Measurements from ENCODE around the gene TIMM10B.

The TIMM10B gene

GRCh38 chr11:6481012-6481923, at the start of gene TIMM10B, which contains the start of gene ARFIP2:
TSS of gene TIMM10B (plus strand) at chr11:6481501. CDS start at chr11:6481517, 16 bp downstream.
TSS of gene ARFIP2 (minus strand) at chr11:6481331. CDS start at chr11:6480421, 910 bp downstream.
- peak; percentile 94 to 98 for DNase-seq (ENCODE audit: low read depth in 2 of 2)

GRCh38 chr11:6431861-6432260, 49.4 kb upstream of the TIMM10B start:
- no peak for DNase-seq (ENCODE audit: low read depth in 2 of 2)

GRCh38 chr11:6433998-6434660, 47.2 kb upstream of the TIMM10B start:
- DNase-seq (ENCODE audit: low read depth in 2 of 2) = no peak

- DNase-seq (ENCODE audit: low read depth in 2 of 2) = no peak
Observed at GRCh38 chr11:6437423-6437822, 43.9 kb upstream of the TIMM10B start.

GRCh38 chr11:6437993-6438392, 43.3 kb upstream of the TIMM10B start:
- DNase-seq (ENCODE audit: low read depth in 2 of 2) = no peak

GRCh38 chr11:6438979-6439571, 42.2 kb upstream of the TIMM10B start:
- DNase-seq (ENCODE audit: low read depth in 2 of 2) = peak; percentile 11 to 32

- DNase-seq (ENCODE audit: low read depth in 2 of 2) = no peak
Observed at GRCh38 chr11:6440906-6441358, 40.4 kb upstream of the TIMM10B start, which contains the start of gene HPX. TSS of gene HPX (minus strand) at chr11:6440987. CDS start at chr11:6440963, 24 bp downstream.

- DNase-seq (ENCODE audit: low read depth in 2 of 2) = no peak
Observed at GRCh38 chr11:6442441-6442840, 38.9 kb upstream of the TIMM10B start.

GRCh38 chr11:6443269-6444003, 37.9 kb upstream of the TIMM10B start:
- peak; percentile 33 for DNase-seq (ENCODE audit: low read depth in 2 of 2)

- DNase-seq (ENCODE audit: low read depth in 2 of 2) = no peak
Observed at GRCh38 chr11:6448574-6448973, 32.7 kb upstream of the TIMM10B start.

GRCh38 chr11:6452219-6452618, 29.1 kb upstream of the TIMM10B start:
- DNase-seq (ENCODE audit: low read depth in 2 of 2) = no peak

- DNase-seq (ENCODE audit: low read depth in 2 of 2) = no peak
Observed at GRCh38 chr11:6453152-6453551, 28.1 kb upstream of the TIMM10B start.

- DNase-seq (ENCODE audit: low read depth in 2 of 2) = no peak
Observed at GRCh38 chr11:6455070-6455469, 26.2 kb upstream of the TIMM10B start.

- DNase-seq (ENCODE audit: low read depth in 2 of 2) = no peak
Observed at GRCh38 chr11:6456361-6457073, 24.8 kb upstream of the TIMM10B start.

- no peak for DNase-seq (ENCODE audit: low read depth in 2 of 2)
Observed at GRCh38 chr11:6457581-6458320, 23.6 kb upstream of the TIMM10B start.

- DNase-seq (ENCODE audit: low read depth in 2 of 2) = no peak
Observed at GRCh38 chr11:6458352-6459098, 22.8 kb upstream of the TIMM10B start.

GRCh38 chr11:6459099-6459450, 22.2 kb upstream of the TIMM10B start:
- no peak for DNase-seq (ENCODE audit: low read depth in 2 of 2)

- no peak for DNase-seq (ENCODE audit: low read depth in 2 of 2)
Observed at GRCh38 chr11:6468712-6469495, 12.4 kb upstream of the TIMM10B start.

- no peak for DNase-seq (ENCODE audit: low read depth in 2 of 2)
Observed at GRCh38 chr11:6469599-6469998, 11.7 kb upstream of the TIMM10B start.

All from stimulated activated CD4-positive, alpha-beta T cell treated with anti-CD3 and anti-CD28 coated beads, Interleukin-4, amount 100 ng/mL, for 48 hours (primary cell).